Right ventricle myocardium inferior (tissue), 1 donor: ENCODE results near the gene BAIAP3. TPM values are rescaled to one million over a fixed set of nuclear protein-coding genes. Genes with fewer than 3 reads are reported as not detected.

Source experiments
- ATAC-seq: fragments of 200-7000 bp; cut with Tn5 transposase; one replicate; pipeline ENCODE4 v1.9.1; 2020; ENCODE audit warnings: mild to moderate bottlenecking, moderate library complexity
- DNase-seq: peaks from one replicate; pipeline ENCODE4 v3.0.0; 2021; ENCODE audit errors: missing footprints
- intact Hi-C: fragments of 100-400 bp; cut with DNase I; formaldehyde crosslinking; loops from one replicate; pipeline ENCODE4 v1.11.0; 2022
- total RNA-seq: library from RNA; stranded (reverse); fragmentation: NEBNext Ultra II Directional; extraction: Animal tissue kit (Norgen Biotek cat#: 25700); gene quantifications from one replicate; pipeline ENCODE4 v1.2.1, GENCODE V29; 2021
- donor health status: DM: no; HTN: yes; CAD: no; lungs with severe emphysema.

The BAIAP3 gene
- total RNA-seq, 1 donor from 2014 or later: 1.9 TPM

GRCh38 chr16:1297018-1297696 lies 36.3 kb upstream of the BAIAP3 start:
- ATAC-seq: peak; percentile 44
- DNase-seq: no peak
- intact Hi-C loops: no loop called here

DNA sequence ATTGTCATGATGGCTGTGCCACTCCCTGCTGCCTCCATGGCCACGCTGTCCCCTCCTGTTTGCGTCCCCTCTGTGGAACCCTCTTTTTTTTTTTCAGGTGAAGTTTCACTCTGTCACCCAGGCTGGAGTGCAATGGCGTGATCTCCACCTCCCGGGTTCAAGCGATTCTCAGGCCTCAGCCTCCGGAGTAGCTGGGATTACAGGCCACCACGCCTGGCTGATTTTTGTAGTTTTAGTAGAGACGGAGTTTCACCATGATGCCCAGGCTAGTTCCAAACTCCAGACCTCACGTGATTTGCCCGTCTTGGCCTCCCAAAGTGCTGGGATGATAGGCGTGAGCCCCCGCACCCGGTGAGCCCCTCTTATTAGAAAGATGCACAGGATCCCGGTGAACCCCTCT lies 35.0 kb upstream of the BAIAP3 start:
- intact Hi-C loops: no loop called here
- ATAC-seq (no peak), DNase-seq (no peak)

GRCh38 chr16:1299012-1299867 lies 34.2 kb upstream of the BAIAP3 start:
- DNase-seq (no peak), ATAC-seq (no peak)
- intact Hi-C loops: no loop called here

DNA sequence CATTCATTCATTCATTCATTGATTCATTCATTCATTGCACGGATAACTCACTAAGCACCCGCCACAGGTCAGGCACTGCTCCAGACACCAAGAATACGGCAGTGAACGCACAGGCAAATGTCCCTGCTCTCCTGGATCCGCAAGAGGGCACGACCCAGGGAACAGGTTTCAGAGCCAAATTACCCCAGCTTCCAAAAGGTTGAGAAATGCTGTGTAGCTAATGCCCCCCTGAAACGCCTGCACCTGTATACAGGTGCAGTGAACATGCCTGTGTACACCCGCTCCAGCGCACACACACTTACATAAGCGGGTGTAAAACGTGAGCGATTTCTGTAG lies 33.6 kb upstream of the BAIAP3 start:
- DNase-seq: no peak
- intact Hi-C loops: no loop called here
- ATAC-seq: no peak

DNA sequence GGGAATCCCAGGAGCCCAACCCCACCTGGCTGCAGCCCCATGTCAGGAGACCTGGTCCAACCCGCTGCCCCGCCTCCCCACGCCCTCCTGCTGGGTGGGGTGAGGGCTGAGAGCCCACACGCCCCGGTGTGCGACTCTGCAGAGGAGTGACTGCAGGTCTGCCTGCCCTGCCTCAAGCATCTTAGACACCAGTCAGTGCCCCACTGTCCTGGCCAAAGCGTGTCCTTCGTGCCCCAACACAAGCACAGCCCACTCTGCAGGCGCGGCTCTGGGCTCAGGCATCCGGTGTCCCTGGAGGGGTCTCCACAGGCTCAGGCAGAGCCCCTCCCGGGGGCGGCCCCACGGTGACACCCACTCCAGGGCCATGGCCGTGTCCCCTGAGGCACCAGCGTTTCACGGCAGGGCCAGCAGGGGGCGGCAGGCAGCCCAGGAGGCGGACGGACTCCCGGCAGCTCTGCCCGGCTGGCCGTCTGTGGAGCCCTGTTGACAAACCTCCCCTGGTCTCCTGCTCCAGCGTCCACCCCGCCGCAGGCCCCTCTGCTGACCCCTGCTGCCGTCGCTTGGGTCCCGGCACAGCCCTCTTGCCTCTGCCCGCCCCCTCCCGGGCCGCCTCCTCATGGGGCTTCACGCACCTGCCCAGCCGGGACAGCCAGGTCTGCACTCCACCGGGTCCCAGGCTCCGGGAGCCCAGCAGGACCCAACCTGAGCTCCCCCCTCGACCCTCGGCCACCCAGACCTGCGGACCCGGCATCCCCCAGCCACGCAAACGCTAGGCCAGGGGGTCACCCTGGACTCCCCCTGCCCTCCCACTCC lies 32.6 kb upstream of the BAIAP3 start:
- peak; percentile 91 for DNase-seq
- intact Hi-C loops: no loop called here
- peak; percentile 75 for ATAC-seq

DNA sequence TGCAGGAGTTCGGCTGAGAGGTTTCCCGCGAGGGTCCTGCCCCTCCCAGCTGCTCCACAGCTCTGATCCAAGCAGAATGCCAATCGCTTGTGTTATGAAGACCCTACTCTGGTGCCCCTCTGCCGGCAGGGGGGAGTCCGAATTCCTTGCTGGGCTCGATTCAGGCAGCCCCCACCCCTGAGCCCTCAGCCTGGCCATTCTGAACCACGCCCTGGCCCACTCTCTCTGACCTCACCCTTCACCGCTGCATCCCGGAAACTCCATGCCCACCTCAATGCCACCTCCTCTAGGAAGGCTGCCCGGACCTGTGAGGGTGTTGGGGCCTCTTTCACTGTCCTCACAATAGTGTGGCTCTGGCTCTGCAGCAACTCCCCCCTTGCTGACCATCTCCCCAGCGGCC lies 31.9 kb upstream of the BAIAP3 start:
- intact Hi-C loops: no loop called here
- no peak for DNase-seq

DNA sequence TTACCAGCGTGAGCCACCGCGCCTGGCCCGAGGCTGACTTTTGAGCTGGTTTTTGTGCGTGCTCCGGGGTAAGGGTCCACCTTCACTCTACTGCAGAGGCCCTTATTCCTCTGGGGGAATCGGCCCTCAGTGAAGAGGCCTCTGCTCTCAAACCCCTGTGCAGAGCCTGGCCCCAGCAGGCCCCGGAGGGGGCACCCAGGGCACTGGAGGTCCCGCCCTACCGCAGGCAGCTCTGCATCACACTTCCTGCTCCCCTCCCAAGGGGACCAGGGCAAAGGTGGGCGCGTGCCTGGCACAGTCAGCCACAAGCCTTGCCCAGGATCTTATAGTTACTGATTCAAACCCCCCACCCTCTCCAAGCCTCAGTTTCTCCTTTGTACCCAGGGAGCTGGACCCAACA lies 27.6 kb upstream of the BAIAP3 start:
- intact Hi-C loops: loop anchor here (5.0 kb wide), 2 partner anchors 46 to 101 kb away; partner anchors contain the start of genes GNPTG and TSR3

More for the DNA sequence above, 31.9 kb upstream of the BAIAP3 start:
- ATAC-seq: no peak

GRCh38 chr16:1306334-1306733 lies 27.1 kb upstream of the BAIAP3 start:
- no peak for ATAC-seq
- intact Hi-C loops: loop anchor here (5.0 kb wide), 2 partner anchors 46 to 101 kb away; partner anchors contain the start of genes GNPTG and TSR3
- DNase-seq: no peak

More for the DNA sequence above, 27.6 kb upstream of the BAIAP3 start:
- DNase-seq: no peak
- no peak for ATAC-seq

DNA sequence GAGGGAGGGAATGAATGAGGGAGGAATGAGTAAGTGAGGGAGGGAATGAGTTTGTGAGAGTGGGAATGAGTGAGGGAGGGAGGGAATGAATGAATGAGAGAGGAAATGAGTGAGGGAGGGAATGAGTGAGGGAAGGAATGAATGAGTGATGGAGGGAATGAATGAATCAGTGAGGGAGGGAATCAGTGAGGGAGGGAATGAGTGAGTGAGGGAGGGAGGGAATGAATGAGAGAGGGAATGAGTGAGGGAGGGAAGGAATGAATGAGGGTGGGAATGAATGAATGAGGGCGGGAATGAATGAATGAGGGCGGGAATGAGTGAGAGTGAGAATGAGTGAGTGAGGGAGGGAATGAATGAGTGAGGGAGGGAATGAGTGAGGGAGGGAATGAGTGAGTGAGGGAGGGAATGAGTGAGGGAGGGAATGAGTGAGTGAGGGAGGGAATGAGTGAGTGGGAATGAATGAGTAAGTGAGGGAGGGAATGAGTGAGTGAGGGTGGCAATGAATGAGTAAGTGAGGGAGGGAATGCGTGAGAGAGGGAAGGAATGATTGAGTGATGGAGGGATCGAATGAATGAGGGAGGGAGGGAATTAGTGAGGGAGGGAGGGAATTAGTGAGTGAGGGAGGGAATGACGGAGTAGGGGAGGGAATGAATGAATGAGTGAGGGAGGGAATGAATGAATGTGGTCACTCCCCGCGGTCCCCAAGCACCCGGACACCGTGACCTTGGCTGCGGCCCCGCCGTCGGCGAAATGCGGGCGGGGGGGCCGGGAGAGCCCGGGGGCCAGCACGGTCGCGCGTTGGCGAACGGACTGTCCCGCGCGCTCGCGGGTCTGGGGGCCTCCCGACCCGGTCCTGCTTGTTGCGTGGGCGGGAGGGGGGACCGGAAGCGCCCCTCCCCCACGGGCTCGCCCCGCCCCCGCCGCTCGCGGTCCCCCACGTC lies 25.1 kb upstream of the BAIAP3 start:
- no peak for ATAC-seq
- DNase-seq: no peak
- intact Hi-C loops: loop anchor here (5.0 kb wide), 2 partner anchors 44 to 99 kb away; partner anchors contain the start of genes GNPTG and TSR3

DNA sequence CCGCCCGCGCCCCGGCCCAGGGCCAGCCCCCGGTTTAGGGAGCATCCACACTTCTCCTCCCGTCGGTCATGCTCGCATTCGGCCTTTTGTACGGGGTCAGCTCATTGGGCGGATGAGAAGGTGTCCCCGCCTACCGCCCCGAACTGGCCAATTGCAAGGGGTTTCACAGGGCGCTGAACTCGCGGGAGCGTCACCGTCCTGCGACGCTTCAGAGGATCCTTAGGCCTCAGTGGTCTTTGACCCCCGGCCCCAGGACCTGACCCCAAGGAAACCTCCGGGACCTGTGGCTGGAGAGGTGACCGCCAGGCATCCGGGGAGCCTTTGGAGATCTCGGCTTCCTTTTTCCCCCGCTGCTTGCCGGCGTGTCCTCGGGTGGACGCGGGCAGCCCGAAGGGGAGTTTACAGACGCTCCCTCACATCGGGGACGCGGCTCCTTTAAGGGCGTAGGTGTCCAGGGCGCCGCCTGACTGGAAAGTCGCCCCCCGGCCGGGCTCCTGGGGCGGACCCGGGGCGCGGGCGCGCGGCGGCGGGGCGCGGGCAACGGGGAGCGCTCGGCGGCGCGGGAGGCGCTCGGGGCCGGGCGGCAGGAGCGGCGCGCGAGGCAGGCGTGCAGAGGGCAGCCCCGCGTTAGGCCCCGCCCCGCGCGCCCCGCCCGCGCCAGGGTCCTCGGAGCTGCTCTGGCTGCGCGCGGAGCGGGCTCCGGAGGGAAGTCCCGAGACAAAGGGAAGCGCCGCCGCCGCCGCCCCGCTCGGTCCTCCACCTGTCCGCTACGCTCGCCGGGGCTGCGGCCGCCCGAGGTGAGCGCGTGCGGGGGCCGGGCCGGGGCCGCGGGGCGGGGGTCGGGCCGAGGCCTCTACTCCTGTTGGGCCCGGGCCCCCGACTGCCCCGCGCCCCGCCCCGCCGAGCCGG lies 24.2 kb upstream of the BAIAP3 start, which contains the start of gene UBE2I:
Gene UBE2I (plus strand): TSS at position 660 of the 909 bp plus-strand sequence. CDS start 4,395 bp downstream, outside the sequence.
- intact Hi-C loops: loop anchor here (5.0 kb wide), 2 partner anchors 43 to 98 kb away; partner anchors contain the start of genes GNPTG and TSR3
- peak; percentile 96 for DNase-seq
- peak; percentile 90 for ATAC-seq

DNA sequence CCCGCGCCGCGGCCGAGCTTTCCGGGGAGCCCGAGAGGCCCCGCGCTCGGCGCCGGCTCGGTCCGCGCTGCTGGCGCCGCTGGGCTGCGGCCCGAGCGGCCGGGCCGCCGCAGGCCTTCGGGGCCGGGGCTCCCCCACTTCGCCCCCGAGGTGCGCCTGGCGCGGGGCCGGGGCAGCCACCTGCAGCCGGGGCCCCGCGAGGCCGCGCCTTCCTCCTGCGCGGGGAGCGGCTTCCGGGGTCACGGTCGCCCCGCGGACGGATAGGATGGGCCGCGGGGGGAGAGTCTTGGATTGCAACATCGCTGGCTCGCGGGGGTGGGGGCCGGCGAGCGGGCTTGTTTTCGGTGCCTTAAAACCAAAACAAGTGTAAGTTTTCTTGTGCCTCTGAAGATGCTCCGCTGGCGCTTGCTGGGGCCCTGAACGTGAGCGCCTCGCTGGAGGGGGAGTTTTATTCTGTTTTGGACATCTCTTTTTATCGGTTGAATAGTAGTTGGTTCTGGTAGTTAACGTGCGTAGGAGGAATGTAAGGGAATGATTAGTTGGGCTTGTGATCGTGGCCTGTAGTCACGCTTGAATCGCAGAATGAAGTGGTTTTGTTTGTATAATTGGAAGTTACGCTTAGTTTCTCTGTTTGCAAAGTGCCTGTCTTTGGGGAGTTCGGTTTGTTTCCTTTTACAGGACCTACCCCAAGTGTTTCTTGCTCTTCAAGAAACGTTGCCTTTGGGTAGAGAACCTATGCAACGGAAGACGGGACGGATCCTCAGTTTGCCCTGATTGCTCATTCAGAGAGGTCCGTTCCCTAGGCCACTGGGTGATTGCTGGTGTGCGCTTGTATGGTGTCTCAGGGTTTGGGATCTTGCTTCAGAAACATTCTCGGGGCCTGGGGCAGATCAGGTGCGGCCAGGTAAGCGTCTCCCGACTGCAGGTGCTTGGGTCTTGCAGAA lies 23.3 kb upstream of the BAIAP3 start:
- intact Hi-C loops: loop anchor here (5.0 kb wide), 2 partner anchors 42 to 97 kb away; partner anchors contain the start of genes GNPTG and TSR3
- ATAC-seq: no peak
- no peak for DNase-seq

DNA sequence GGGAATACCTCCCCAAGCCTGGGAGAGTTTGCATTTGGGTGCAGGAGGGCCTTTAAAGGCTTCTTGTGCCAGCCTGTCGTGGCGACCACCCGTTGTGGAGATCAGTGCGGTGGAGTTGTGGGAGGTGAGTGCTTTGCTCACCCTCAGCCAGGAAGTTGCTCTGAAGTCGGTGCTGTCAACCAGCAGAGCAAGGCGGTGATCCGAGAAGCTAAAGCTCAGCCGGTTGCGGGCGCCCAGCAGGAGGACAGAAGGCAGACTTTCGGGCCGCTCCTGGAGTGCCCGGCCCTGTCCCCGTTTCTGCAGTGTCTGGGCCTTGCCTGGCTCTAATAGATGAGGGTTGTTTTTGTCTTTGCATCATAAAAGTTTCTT lies 22.6 kb upstream of the BAIAP3 start:
- intact Hi-C loops: no loop called here
- DNase-seq (no peak), ATAC-seq (no peak)

DNA sequence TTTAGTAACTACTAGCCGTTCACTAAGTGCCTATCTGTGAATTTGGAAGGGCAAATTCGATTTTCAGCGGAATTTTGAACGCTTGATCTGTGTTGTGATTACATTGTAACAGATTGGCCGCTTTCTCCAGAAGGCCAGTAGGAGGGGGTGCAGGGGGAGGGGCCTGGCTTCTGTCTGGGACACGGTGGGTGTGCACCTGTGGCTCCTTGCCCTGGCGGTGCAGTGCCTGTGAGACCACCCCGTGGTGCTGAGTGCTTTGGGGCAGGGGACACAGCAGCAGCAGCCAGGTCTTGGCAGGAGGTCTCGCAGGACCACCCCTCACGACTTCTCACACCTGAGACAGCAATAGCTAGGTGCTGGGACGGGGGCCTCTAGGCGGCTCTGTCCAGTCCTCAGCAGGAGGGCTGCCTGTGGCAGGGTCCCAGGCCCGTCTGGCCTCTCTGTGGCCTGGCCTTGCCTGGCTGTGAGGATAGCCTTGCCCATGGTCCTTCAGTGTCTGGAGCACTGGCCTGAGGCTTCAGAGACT lies 22.2 kb upstream of the BAIAP3 start:
- intact Hi-C loops: no loop called here
- ATAC-seq (no peak), DNase-seq (no peak)

- DNase-seq: no peak
- intact Hi-C loops: no loop called here
- ATAC-seq: peak; percentile 32
Observed at GRCh38 chr16:1311738-1312466, 21.5 kb upstream of the BAIAP3 start.

DNA sequence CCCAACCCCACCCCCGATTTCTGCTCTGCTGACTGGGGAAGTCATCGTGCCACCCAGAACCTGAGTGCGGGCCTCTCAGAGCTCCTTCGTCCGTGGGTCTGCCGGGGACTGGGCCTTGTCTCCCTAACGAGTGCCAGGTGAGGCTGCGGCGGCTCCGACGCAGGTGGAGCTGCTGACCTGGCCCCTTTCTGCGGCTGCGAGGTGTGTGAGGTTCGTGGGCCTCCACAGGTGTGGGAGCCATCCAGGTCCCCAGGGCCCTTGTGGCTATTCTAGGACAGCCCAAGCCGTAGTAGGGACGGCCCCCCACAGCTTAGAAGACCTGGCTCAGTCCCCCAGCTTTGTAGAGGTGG lies 21.0 kb upstream of the BAIAP3 start:
- ATAC-seq: no peak
- intact Hi-C loops: no loop called here
- DNase-seq: no peak
